Measurements from ENCODE around the gene DYNC1H1. TPM values are rescaled to one million over a fixed set of nuclear protein-coding genes. Genes with fewer than 3 reads are reported as not detected.

The DYNC1H1 gene
- total RNA-seq, 1 donor from 2014 or later, result 591 TPM

GRCh38 chr14:102020058-102020971 lies 55.9 kb downstream of the DYNC1H1 start:
- Mint-ChIP-seq H3K36me3 (ENCODE audit: low read depth, unreplicated experiment) (peaks cover 33% of the 10 kb centered on the region), H3K9me3 (ENCODE audit: unreplicated experiment) (no peaks in the 10 kb centered on the region), H3K4me1 (ENCODE audit: low read depth, unreplicated experiment) (peaks cover 20% of the 10 kb centered on the region), H3K27me3 (ENCODE audit: low read depth, unreplicated experiment) (no peaks in the 10 kb centered on the region), H3K27ac (ENCODE audit: unreplicated experiment) (peak overlapping the region; percentile 96), H3K4me3 (ENCODE audit: unreplicated experiment) (peak overlapping the region; percentile 54)
- no peak overlapping the region for H3K4me3 ChIP-seq (ENCODE audit: insufficient read depth, low read depth, low read length)
- H3K4me2 ChIP-seq (ENCODE audit: low read length), result peak overlapping the region; percentile 56
- H2AFZ ChIP-seq (ENCODE audit: low read depth, low read length), result no peak overlapping the region
- DNase-seq (ENCODE audit: low read depth) (peak; percentile 96), FAIRE-seq (peak; percentile 76)
- peaks cover 76% of the 10 kb centered on the region for H3K36me3 ChIP-seq (ENCODE audit: insufficient read depth, low read length)
- TF ChIP-seq EZH2 (IDR thresholded peaks at IDR 0.05; ENCODE audit: insufficient read depth, low read length) (no peak), CTCF (IDR thresholded peaks at IDR 0.05; ENCODE audit: insufficient read depth, low read depth, low read length) (no peak)
- H3K9ac ChIP-seq (ENCODE audit: low read length), result peak overlapping the region; percentile 8
- H3K4me1 ChIP-seq (ENCODE audit: insufficient read depth, low read length), result peaks cover 16% of the 10 kb centered on the region
- peaks cover 9% of the 10 kb centered on the region for H3K79me2 ChIP-seq (ENCODE audit: insufficient read depth, low read length)
- H3K9me3 ChIP-seq (ENCODE audit: insufficient read depth, low read depth, low read length), result no peaks in the 10 kb centered on the region
- H3K27ac ChIP-seq (ENCODE audit: low read depth, low read length), result peak overlapping the region; percentile 45
- no peaks in the 10 kb centered on the region for H3K27me3 ChIP-seq (ENCODE audit: insufficient read depth, low read length)
- H4K20me1 ChIP-seq (ENCODE audit: insufficient read depth, low read length), result peaks cover 56% of the 10 kb centered on the region

GRCh38 chr14:102026934-102027333 lies 62.6 kb downstream of the DYNC1H1 start:
- H3K4me3 Mint-ChIP-seq (ENCODE audit: unreplicated experiment), result no peak overlapping the region
- DNase-seq (ENCODE audit: low read depth) (no peak), FAIRE-seq (no peak)
- Histone ChIP-seq H3K9me3 (ENCODE audit: insufficient read depth, low read depth, low read length) (no peaks in the 10 kb centered on the region), H2AFZ (ENCODE audit: low read depth, low read length) (no peak overlapping the region), H3K4me1 (ENCODE audit: insufficient read depth, low read length) (peaks cover 22% of the 10 kb centered on the region), H3K4me3 (ENCODE audit: insufficient read depth, low read depth, low read length) (no peak overlapping the region), H3K79me2 (ENCODE audit: insufficient read depth, low read length) (peaks cover 3% of the 10 kb centered on the region), H3K9ac (ENCODE audit: low read length) (no peak overlapping the region), H3K27me3 (ENCODE audit: insufficient read depth, low read length) (no peaks in the 10 kb centered on the region), H3K27ac (ENCODE audit: low read depth, low read length) (no peak overlapping the region), H4K20me1 (ENCODE audit: insufficient read depth, low read length) (peaks cover 26% of the 10 kb centered on the region), H3K36me3 (ENCODE audit: insufficient read depth, low read length) (peaks cover 64% of the 10 kb centered on the region), H3K4me2 (ENCODE audit: low read length) (no peak overlapping the region)
- no peaks in the 10 kb centered on the region for H3K27me3 Mint-ChIP-seq (ENCODE audit: low read depth, unreplicated experiment)
- peaks cover 17% of the 10 kb centered on the region for H3K4me1 Mint-ChIP-seq (ENCODE audit: low read depth, unreplicated experiment)
- no peak for TF ChIP-seq CTCF (IDR thresholded peaks at IDR 0.05; ENCODE audit: insufficient read depth, low read depth, low read length)
- no peak for TF ChIP-seq EZH2 (IDR thresholded peaks at IDR 0.05; ENCODE audit: insufficient read depth, low read length)
- peaks cover 40% of the 10 kb centered on the region for H3K36me3 Mint-ChIP-seq (ENCODE audit: low read depth, unreplicated experiment)
- H3K9me3 Mint-ChIP-seq (ENCODE audit: unreplicated experiment), result no peaks in the 10 kb centered on the region
- peak overlapping the region; percentile 44 for H3K27ac Mint-ChIP-seq (ENCODE audit: unreplicated experiment)

- FAIRE-seq (no peak), DNase-seq (ENCODE audit: low read depth) (no peak)
- Histone ChIP-seq H2AFZ (ENCODE audit: low read depth, low read length) (no peak overlapping the region), H4K20me1 (ENCODE audit: insufficient read depth, low read length) (peaks cover 29% of the 10 kb centered on the region), H3K27me3 (ENCODE audit: insufficient read depth, low read length) (no peaks in the 10 kb centered on the region), H3K79me2 (ENCODE audit: insufficient read depth, low read length) (peaks cover 6% of the 10 kb centered on the region), H3K9me3 (ENCODE audit: insufficient read depth, low read depth, low read length) (no peaks in the 10 kb centered on the region), H3K4me3 (ENCODE audit: insufficient read depth, low read depth, low read length) (no peak overlapping the region), H3K4me2 (ENCODE audit: low read length) (no peak overlapping the region), H3K4me1 (ENCODE audit: insufficient read depth, low read length) (peaks cover 22% of the 10 kb centered on the region), H3K9ac (ENCODE audit: low read length) (peak overlapping the region; percentile 60), H3K27ac (ENCODE audit: low read depth, low read length) (peak overlapping the region; percentile 68), H3K36me3 (ENCODE audit: insufficient read depth, low read length) (peaks cover 68% of the 10 kb centered on the region)
- Mint-ChIP-seq H3K27me3 (ENCODE audit: low read depth, unreplicated experiment) (no peaks in the 10 kb centered on the region), H3K4me3 (ENCODE audit: unreplicated experiment) (no peak overlapping the region), H3K27ac (ENCODE audit: unreplicated experiment) (no peak overlapping the region), H3K9me3 (ENCODE audit: unreplicated experiment) (no peaks in the 10 kb centered on the region), H3K4me1 (ENCODE audit: low read depth, unreplicated experiment) (peaks cover 17% of the 10 kb centered on the region), H3K36me3 (ENCODE audit: low read depth, unreplicated experiment) (peaks cover 39% of the 10 kb centered on the region)
- TF ChIP-seq CTCF (IDR thresholded peaks at IDR 0.05; ENCODE audit: insufficient read depth, low read depth, low read length), result no peak
- no peak for TF ChIP-seq EZH2 (IDR thresholded peaks at IDR 0.05; ENCODE audit: insufficient read depth, low read length)
Observed at GRCh38 chr14:102027951-102028350, 63.6 kb downstream of the DYNC1H1 start.

All from astrocyte (in vitro differentiated cells and primary cell).